ENCODE data around the gene P2RY13. TPM values are rescaled to one million over a fixed set of nuclear protein-coding genes. Genes with fewer than 3 reads are reported as not detected.

The P2RY13 gene
- total RNA-seq, 1 experiment from 2014 or later: not detected

- H2BK20ac ChIP-seq (ENCODE audit: low read depth, low read length, poor library complexity, severe bottlenecking): no peak overlapping the region
- no peaks in the 10 kb centered on the region for H3K23me2 ChIP-seq (ENCODE audit: insufficient read length, low read depth, low read length, poor library complexity, severe bottlenecking)
- Mint-ChIP-seq H3K9me3 (no peaks in the 10 kb centered on the region), H3K4me3 (no peak overlapping the region), H3K36me3 (ENCODE audit: insufficient read depth in 1 of 3, low read depth in 3 of 3) (no peaks in the 10 kb centered on the region), H3K27me3 (ENCODE audit: low read depth) (no peaks in the 10 kb centered on the region), H3K4me1 (peaks cover 42 to 45% of the 10 kb centered on the region in 2 experiments), H3K27ac (no peak overlapping the region)
- H4K5ac ChIP-seq (ENCODE audit: insufficient read length, low read depth, low read length): no peak overlapping the region
- no peak overlapping the region for H2AK5ac ChIP-seq (ENCODE audit: insufficient read length, low read length)
- no peak overlapping the region for H2BK5ac ChIP-seq (ENCODE audit: insufficient read length, low read length)
- no peak overlapping the region for H3K4me2 ChIP-seq (ENCODE audit: insufficient read depth, insufficient read length, low read length)
- no peak overlapping the region for H3K4ac ChIP-seq (ENCODE audit: low read depth, low read length)
- no peak overlapping the region for H2BK15ac ChIP-seq (ENCODE audit: low read depth, low read length)
- H3K27ac ChIP-seq (ENCODE audit: insufficient read length, low read depth, low read length): no peak overlapping the region
- H4K20me1 ChIP-seq (ENCODE audit: control insufficient read depth, insufficient read depth, insufficient read length): no peaks in the 10 kb centered on the region
- no peaks in the 10 kb centered on the region; the same call in 1 of the 2 replicates for H3K4me1 ChIP-seq (ENCODE audit: insufficient read depth, low read length)
- no peaks in the 10 kb centered on the region for H3K79me1 ChIP-seq (ENCODE audit: insufficient read depth, low read depth, low read length, poor library complexity, severe bottlenecking)
- no peak overlapping the region for H3K9ac ChIP-seq (ENCODE audit: extremely low read depth, insufficient read length, low read length)
- TF ChIP-seq CTCF (conservative IDR thresholded peaks at IDR 0.05): no peak
- H2BK120ac ChIP-seq (ENCODE audit: low read depth, low read length, poor library complexity, severe bottlenecking): no peak overlapping the region
- H3K14ac ChIP-seq (ENCODE audit: insufficient read depth, low read length): no peak overlapping the region
- H3K27me3 ChIP-seq (ENCODE audit: insufficient read depth, low read length): no peaks in the 10 kb centered on the region
- no peaks in the 10 kb centered on the region for H3K9me3 ChIP-seq (ENCODE audit: control insufficient read depth, low read depth, low read length)
- H3K18ac ChIP-seq (ENCODE audit: insufficient read length, low read depth, low read length): no peak overlapping the region
- H4K8ac ChIP-seq (replicated peaks; ENCODE audit: insufficient read length, low read depth, low read length): no peak overlapping the region
- no peak overlapping the region for H3K56ac ChIP-seq (ENCODE audit: insufficient read length, low read depth, low read length)
- no peak for DNase-seq
- WGBS (ENCODE audit: extremely low coverage, insufficient read length, low lambda C conversion rate): no CpG with 5 or more reads among the region's 2 CpGs
- H2BK12ac ChIP-seq (ENCODE audit: insufficient read length, low read depth, low read length): no peak overlapping the region
- no peaks in the 10 kb centered on the region for H3K79me2 ChIP-seq (ENCODE audit: insufficient read depth, low read length)
- H3K23ac ChIP-seq (ENCODE audit: insufficient read length, low read depth, low read length): no peak overlapping the region
- no peak overlapping the region for H3T11ph ChIP-seq (ENCODE audit: low read length)
- no peak overlapping the region for H4K91ac ChIP-seq (ENCODE audit: insufficient read length, low read depth, low read length)
- no peak overlapping the region for H2AFZ ChIP-seq (ENCODE audit: low read length)
Observed at GRCh38 chr3:151314137-151314536, 15.2 kb downstream of the P2RY13 start.
